ENCODE results near the gene TACC2.

TACC2 gene

DNA sequence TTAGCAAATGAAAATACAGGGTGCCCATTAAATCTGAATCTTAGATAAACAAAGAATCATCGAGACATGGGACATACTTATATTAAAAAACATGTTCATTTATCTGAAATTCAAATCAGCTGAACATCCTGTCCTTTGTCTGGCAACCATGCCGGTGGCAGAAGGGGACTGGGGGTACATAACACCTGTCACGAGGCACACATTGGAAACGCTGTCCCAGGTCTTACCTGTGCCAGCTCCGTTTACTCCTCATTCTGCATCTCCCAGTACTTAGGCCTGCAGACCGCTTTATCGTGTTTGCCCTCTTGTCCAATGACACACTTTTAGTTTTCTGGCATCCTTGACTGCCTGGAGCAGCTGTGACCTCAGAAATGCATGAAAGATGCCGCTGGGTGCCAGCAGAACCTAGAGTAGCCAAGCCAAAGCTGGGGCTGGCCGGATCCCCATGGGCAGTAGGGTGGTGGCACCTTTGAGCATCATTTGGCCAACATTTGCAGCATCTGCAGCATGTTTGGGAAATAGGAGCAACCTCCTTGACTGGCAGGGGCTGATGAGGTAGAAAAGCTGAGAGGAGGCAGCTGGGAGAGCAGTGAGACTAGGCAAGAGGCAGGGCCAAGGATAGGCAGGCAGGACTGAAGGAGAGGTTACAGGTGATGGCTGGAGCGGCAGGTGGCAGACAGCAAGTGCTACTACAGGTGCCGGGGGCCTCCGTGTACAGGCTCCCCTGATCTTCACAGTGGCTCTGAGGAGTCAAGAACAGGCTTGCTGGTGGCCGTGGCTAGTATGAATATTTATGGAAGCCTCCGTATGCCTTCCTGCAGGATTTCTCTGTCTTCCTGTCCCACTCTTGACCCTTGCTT, 219.8 kb downstream of the TACC2 start:
- no peaks in the 10 kb centered on the region for H3K4me1 ChIP-seq (ENCODE audit: control insufficient read depth, insufficient read depth, low read length)
- H3K9ac ChIP-seq (ENCODE audit: low read length): no peak overlapping the region
- no peaks in the 10 kb centered on the region for H3K9me3 ChIP-seq (ENCODE audit: control insufficient read depth, low read length)
- no peaks in the 10 kb centered on the region for H3K36me3 ChIP-seq (ENCODE audit: control insufficient read depth, insufficient read depth, low read length)
- H3K4me3 ChIP-seq (ENCODE audit: low read length): no peak overlapping the region
- H3K27me3 ChIP-seq (ENCODE audit: control insufficient read depth, insufficient read depth, low read length): no peaks in the 10 kb centered on the region

DNA sequence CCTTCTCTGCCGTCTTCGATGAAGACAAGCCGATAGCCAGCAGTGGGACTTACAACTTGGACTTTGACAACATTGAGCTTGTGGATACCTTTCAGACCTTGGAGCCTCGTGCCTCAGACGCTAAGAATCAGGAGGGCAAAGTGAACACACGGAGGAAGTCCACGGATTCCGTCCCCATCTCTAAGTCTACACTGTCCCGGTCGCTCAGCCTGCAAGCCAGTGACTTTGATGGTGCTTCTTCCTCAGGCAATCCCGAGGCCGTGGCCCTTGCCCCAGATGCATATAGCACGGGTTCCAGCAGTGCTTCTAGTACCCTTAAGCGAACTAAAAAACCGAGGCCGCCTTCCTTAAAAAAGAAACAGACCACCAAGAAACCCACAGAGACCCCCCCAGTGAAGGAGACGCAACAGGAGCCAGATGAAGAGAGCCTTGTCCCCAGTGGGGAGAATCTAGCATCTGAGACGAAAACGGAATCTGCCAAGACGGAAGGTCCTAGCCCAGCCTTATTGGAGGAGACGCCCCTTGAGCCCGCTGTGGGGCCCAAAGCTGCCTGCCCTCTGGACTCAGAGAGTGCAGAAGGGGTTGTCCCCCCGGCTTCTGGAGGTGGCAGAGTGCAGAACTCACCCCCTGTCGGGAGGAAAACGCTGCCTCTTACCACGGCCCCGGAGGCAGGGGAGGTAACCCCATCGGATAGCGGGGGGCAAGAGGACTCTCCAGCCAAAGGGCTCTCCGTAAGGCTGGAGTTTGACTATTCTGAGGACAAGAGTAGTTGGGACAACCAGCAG, 221.7 kb downstream of the TACC2 start:
- Histone ChIP-seq H3K4me1 (ENCODE audit: control insufficient read depth, insufficient read depth, low read length) (no peaks in the 10 kb centered on the region), H3K9me3 (ENCODE audit: control insufficient read depth, low read length) (no peaks in the 10 kb centered on the region)

GRCh38 chr10:122213364-122213763, 224.4 kb downstream of the TACC2 start:
- H3K9me3 ChIP-seq (ENCODE audit: control insufficient read depth, low read length): no peaks in the 10 kb centered on the region
- no peaks in the 10 kb centered on the region for H3K4me1 ChIP-seq (ENCODE audit: control insufficient read depth, insufficient read depth, low read length)
- no peaks in the 10 kb centered on the region for H3K27me3 ChIP-seq (ENCODE audit: control insufficient read depth, insufficient read depth, low read length)
- no peak overlapping the region for H3K4me3 ChIP-seq (ENCODE audit: low read length)
- H3K36me3 ChIP-seq (ENCODE audit: control insufficient read depth, insufficient read depth, low read length): peaks cover 7% of the 10 kb centered on the region
- H3K9ac ChIP-seq (ENCODE audit: low read length): no peak overlapping the region

More for the DNA sequence above, 221.7 kb downstream of the TACC2 start:
- Histone ChIP-seq H3K9ac (ENCODE audit: low read length) (no peak overlapping the region), H3K27me3 (ENCODE audit: control insufficient read depth, insufficient read depth, low read length) (no peaks in the 10 kb centered on the region), H3K4me3 (ENCODE audit: low read length) (no peak overlapping the region), H3K36me3 (ENCODE audit: control insufficient read depth, insufficient read depth, low read length) (no peaks in the 10 kb centered on the region)

- Histone ChIP-seq H3K4me1 (ENCODE audit: control insufficient read depth, insufficient read depth, low read length) (no peaks in the 10 kb centered on the region), H3K36me3 (ENCODE audit: control insufficient read depth, insufficient read depth, low read length) (peaks cover 7% of the 10 kb centered on the region), H3K9ac (ENCODE audit: low read length) (no peak overlapping the region), H3K4me3 (ENCODE audit: low read length) (no peak overlapping the region), H3K9me3 (ENCODE audit: control insufficient read depth, low read length) (no peaks in the 10 kb centered on the region), H3K27me3 (ENCODE audit: control insufficient read depth, insufficient read depth, low read length) (no peaks in the 10 kb centered on the region)
Observed at GRCh38 chr10:122213766-122214165, 224.8 kb downstream of the TACC2 start.

DNA sequence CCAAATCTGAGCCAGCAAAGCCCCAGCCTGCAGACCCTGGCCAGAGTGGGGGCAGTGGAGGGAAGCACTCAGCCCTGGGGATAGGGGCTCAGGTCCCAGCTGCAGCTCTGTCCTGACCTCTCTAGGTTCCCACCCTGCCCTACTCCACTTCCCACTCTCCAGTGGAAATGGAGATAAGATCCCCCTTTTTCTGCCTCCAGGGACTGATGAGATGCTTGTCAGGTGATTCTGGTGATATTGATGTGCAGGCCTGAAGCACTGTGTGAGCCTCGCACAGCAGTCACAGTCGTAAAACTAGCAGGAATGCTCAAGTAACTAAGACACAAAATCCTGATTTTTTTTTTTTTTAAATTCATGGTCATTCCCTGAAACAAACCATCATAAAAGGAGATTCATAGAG, 227.1 kb downstream of the TACC2 start:
- no peak overlapping the region for H3K4me3 ChIP-seq (ENCODE audit: low read length)
- peaks cover 7% of the 10 kb centered on the region for H3K36me3 ChIP-seq (ENCODE audit: control insufficient read depth, insufficient read depth, low read length)
- no peaks in the 10 kb centered on the region for H3K27me3 ChIP-seq (ENCODE audit: control insufficient read depth, insufficient read depth, low read length)
- no peak overlapping the region for H3K9ac ChIP-seq (ENCODE audit: low read length)
- H3K4me1 ChIP-seq (ENCODE audit: control insufficient read depth, insufficient read depth, low read length): no peaks in the 10 kb centered on the region
- H3K9me3 ChIP-seq (ENCODE audit: control insufficient read depth, low read length): no peaks in the 10 kb centered on the region

GRCh38 chr10:122219340-122219739, 230.4 kb downstream of the TACC2 start:
- no peaks in the 10 kb centered on the region for H3K4me1 ChIP-seq (ENCODE audit: control insufficient read depth, insufficient read depth, low read length)
- no peak overlapping the region for H3K4me3 ChIP-seq (ENCODE audit: low read length)
- H3K36me3 ChIP-seq (ENCODE audit: control insufficient read depth, insufficient read depth, low read length): peaks cover 7% of the 10 kb centered on the region
- no peak overlapping the region for H3K9ac ChIP-seq (ENCODE audit: low read length)
- H3K9me3 ChIP-seq (ENCODE audit: control insufficient read depth, low read length): no peaks in the 10 kb centered on the region
- H3K27me3 ChIP-seq (ENCODE audit: control insufficient read depth, insufficient read depth, low read length): no peaks in the 10 kb centered on the region

DNA sequence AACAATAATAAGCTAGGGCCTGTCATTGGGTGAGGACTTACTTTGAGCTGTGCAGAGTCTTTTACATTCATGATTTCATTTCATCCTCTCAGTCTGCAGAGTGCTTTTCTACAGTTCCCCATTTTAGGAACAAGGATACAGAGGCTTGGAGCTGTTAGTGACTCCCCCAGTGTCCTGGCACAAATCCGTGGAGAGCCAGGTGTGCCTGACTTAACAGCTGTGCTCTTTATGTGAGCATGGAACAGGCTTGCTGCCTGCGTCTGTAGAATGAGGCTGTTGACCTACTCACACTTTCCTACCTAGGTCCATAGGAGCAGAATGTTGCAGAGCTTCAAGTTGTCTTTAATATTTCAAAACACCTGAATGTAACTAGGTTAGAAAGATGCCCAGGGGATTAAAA, 231.8 kb downstream of the TACC2 start:
- peaks cover 12% of the 10 kb centered on the region for H3K36me3 ChIP-seq (ENCODE audit: control insufficient read depth, insufficient read depth, low read length)
- no peaks in the 10 kb centered on the region for H3K9me3 ChIP-seq (ENCODE audit: control insufficient read depth, low read length)
- no peaks in the 10 kb centered on the region for H3K27me3 ChIP-seq (ENCODE audit: control insufficient read depth, insufficient read depth, low read length)
- H3K9ac ChIP-seq (ENCODE audit: low read length): no peak overlapping the region
- H3K4me3 ChIP-seq (ENCODE audit: low read length): no peak overlapping the region
- H3K4me1 ChIP-seq (ENCODE audit: control insufficient read depth, insufficient read depth, low read length): no peaks in the 10 kb centered on the region

- no peak overlapping the region for H3K9ac ChIP-seq (ENCODE audit: low read length)
- H3K4me3 ChIP-seq (ENCODE audit: low read length): no peak overlapping the region
- no peaks in the 10 kb centered on the region for H3K27me3 ChIP-seq (ENCODE audit: control insufficient read depth, insufficient read depth, low read length)
- H3K9me3 ChIP-seq (ENCODE audit: control insufficient read depth, low read length): no peaks in the 10 kb centered on the region
- H3K4me1 ChIP-seq (ENCODE audit: control insufficient read depth, insufficient read depth, low read length): no peaks in the 10 kb centered on the region
- H3K36me3 ChIP-seq (ENCODE audit: control insufficient read depth, insufficient read depth, low read length): peaks cover 8% of the 10 kb centered on the region
Observed at GRCh38 chr10:122221958-122222357, 233.0 kb downstream of the TACC2 start.

DNA sequence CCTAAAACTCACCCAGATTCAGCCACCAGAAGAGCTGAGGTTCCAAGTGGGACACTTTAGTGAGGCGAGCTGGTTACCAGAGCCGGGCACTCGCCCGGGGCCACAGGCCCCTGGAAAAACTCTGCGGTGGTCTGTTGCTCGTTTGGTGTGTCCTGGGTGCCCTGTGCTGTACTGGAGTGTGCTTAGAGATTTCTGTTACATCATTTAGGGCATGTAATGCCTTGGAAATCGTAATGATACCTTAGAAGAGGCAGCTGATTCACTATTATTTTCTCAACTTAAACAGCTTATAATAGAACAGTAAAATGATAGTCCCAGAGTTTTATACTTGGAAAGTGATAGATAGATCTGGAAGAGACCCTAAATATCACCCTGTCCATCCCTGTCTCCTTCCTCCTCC, 233.7 kb downstream of the TACC2 start:
- H3K9ac ChIP-seq (ENCODE audit: low read length): no peak overlapping the region
- no peaks in the 10 kb centered on the region for H3K9me3 ChIP-seq (ENCODE audit: control insufficient read depth, low read length)
- no peak overlapping the region for H3K4me3 ChIP-seq (ENCODE audit: low read length)
- no peaks in the 10 kb centered on the region for H3K4me1 ChIP-seq (ENCODE audit: control insufficient read depth, insufficient read depth, low read length)
- peaks cover 5% of the 10 kb centered on the region for H3K36me3 ChIP-seq (ENCODE audit: control insufficient read depth, insufficient read depth, low read length)
- no peaks in the 10 kb centered on the region for H3K27me3 ChIP-seq (ENCODE audit: control insufficient read depth, insufficient read depth, low read length)

- no peaks in the 10 kb centered on the region for H3K9me3 ChIP-seq (ENCODE audit: control insufficient read depth, low read length)
- peaks cover 9% of the 10 kb centered on the region for H3K36me3 ChIP-seq (ENCODE audit: control insufficient read depth, insufficient read depth, low read length)
- no peaks in the 10 kb centered on the region for H3K27me3 ChIP-seq (ENCODE audit: control insufficient read depth, insufficient read depth, low read length)
- H3K4me1 ChIP-seq (ENCODE audit: control insufficient read depth, insufficient read depth, low read length): no peaks in the 10 kb centered on the region
- no peak overlapping the region for H3K9ac ChIP-seq (ENCODE audit: low read length)
- H3K4me3 ChIP-seq (ENCODE audit: low read length): no peak overlapping the region
Observed at GRCh38 chr10:122224159-122224558, 235.2 kb downstream of the TACC2 start.

DNA sequence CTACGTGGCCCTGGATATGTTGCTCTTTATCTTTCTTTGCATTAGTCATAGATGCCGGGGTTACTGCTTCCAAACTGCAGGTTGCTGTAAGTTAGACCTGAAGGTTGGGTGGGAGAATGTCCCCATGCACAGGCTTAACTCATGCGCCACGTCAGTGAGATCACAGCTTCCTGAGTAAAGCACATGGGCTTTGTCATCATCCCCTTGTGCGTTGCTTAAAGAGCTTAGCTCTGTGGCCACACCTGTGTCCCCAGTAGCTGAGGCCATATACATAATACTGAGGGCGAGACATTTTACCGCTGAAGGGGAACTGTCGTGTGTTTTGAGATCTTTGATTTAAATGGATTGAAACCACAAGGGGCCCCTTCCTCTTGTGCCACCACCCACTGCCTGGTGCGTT, 236.4 kb downstream of the TACC2 start:
- Histone ChIP-seq H3K9me3 (ENCODE audit: control insufficient read depth, low read length) (no peaks in the 10 kb centered on the region), H3K4me1 (ENCODE audit: control insufficient read depth, insufficient read depth, low read length) (no peaks in the 10 kb centered on the region), H3K4me3 (ENCODE audit: low read length) (no peak overlapping the region), H3K36me3 (ENCODE audit: control insufficient read depth, insufficient read depth, low read length) (peaks cover 9% of the 10 kb centered on the region), H3K27me3 (ENCODE audit: control insufficient read depth, insufficient read depth, low read length) (no peaks in the 10 kb centered on the region), H3K9ac (ENCODE audit: low read length) (no peak overlapping the region)

DNA sequence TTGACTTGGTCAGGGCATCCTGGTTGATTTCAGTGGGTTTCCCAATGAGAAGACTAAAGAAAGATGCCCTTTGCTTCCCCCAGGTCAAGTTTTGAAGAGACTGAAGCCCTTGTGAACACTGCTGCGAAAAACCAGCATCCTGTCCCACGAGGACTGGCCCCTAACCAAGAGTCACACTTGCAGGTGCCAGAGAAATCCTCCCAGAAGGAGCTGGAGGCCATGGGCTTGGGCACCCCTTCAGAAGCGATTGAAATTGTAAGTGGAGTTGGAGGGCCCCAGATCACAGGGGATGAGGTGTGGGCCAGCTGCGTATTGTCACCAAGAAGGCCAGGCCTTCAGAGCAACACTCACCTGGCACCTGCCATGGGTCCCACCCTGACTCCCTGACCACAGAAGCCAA, 238.8 kb downstream of the TACC2 start:
- H3K9ac ChIP-seq (ENCODE audit: low read length): no peak overlapping the region
- H3K9me3 ChIP-seq (ENCODE audit: control insufficient read depth, low read length): no peaks in the 10 kb centered on the region
- H3K4me1 ChIP-seq (ENCODE audit: control insufficient read depth, insufficient read depth, low read length): no peaks in the 10 kb centered on the region
- H3K36me3 ChIP-seq (ENCODE audit: control insufficient read depth, insufficient read depth, low read length): peaks cover 9% of the 10 kb centered on the region
- no peaks in the 10 kb centered on the region for H3K27me3 ChIP-seq (ENCODE audit: control insufficient read depth, insufficient read depth, low read length)
- H3K4me3 ChIP-seq (ENCODE audit: low read length): no peak overlapping the region

Data from mucosa of stomach (tissue), 1 donor.